H9 (cell line): ENCODE measurements around the gene CELA2B. TPM values are rescaled to one million over a fixed set of nuclear protein-coding genes. Genes with fewer than 3 reads are reported as not detected.

Source experiments
- DNase-seq: peaks from one replicate; pipeline ENCODE4 v3.0.0-alpha.2; 2017
- H2AFZ ChIP-seq: one replicate; pipeline ENCODE4 v1.6.1; 2013; ENCODE audit warnings: mild to moderate bottlenecking, low read length, control low read depth, moderate library complexity
- H2AK5ac ChIP-seq: 2 replicates; pipeline ENCODE4 v1.6.1; 2013; ENCODE audit warnings: low read length, control low read depth, mixed read lengths; ENCODE audit not compliant: insufficient read length
- H2BK120ac ChIP-seq: one replicate; pipeline ENCODE4 v1.6.1; 2013; ENCODE audit warnings: low read depth, mild to moderate bottlenecking, low read length, control low read depth, inconsistent platforms; ENCODE audit not compliant: poor library complexity, severe bottlenecking
- H2BK12ac ChIP-seq: 2 replicates; pipeline ENCODE4 v1.6.1; 2013; ENCODE audit warnings: low read length, control low read depth, mixed read lengths, low read depth; ENCODE audit not compliant: insufficient read length
- H2BK15ac ChIP-seq: 2 replicates; pipeline ENCODE4 v1.6.1; 2013; ENCODE audit warnings: low read depth, low read length, control low read depth
- H2BK20ac ChIP-seq: one replicate; pipeline ENCODE4 v1.6.1; 2013; ENCODE audit warnings: low read depth, mild to moderate bottlenecking, low read length, control low read depth, inconsistent platforms; ENCODE audit not compliant: poor library complexity, severe bottlenecking
- H2BK5ac ChIP-seq: 2 replicates; pipeline ENCODE4 v1.6.1; 2013; ENCODE audit warnings: low read length, control low read depth, mixed read lengths; ENCODE audit not compliant: insufficient read length
- H3K14ac ChIP-seq: 2 replicates; pipeline ENCODE4 v1.6.1; 2013; ENCODE audit warnings: low read length, control low read depth; ENCODE audit not compliant: insufficient read depth
- H3K18ac ChIP-seq: 2 replicates; pipeline ENCODE4 v1.6.1; 2013; ENCODE audit warnings: low read depth, mild to moderate bottlenecking, mixed read lengths, low read length, control low read depth; ENCODE audit not compliant: insufficient read length
- H3K23ac ChIP-seq: 2 replicates; pipeline ENCODE4 v1.6.1; 2013; ENCODE audit warnings: low read length, control low read depth, mixed read lengths, low read depth; ENCODE audit not compliant: insufficient read length
- H3K23me2 ChIP-seq: 2 replicates; pipeline ENCODE4 v1.6.1; 2013; ENCODE audit warnings: low read depth, mild to moderate bottlenecking, mixed read lengths, low read length, control low read depth; ENCODE audit not compliant: insufficient read length, poor library complexity, severe bottlenecking
- H3K27ac ChIP-seq: 2 replicates; pipeline ENCODE4 v1.5.1; 2013; ENCODE audit warnings: low read length, control low read depth, mixed read lengths, low read depth; ENCODE audit not compliant: insufficient read length
- H3K27me3 ChIP-seq: 2 replicates; pipeline ENCODE4 v1.6.1; 2013; ENCODE audit warnings: low read length, control low read depth, inconsistent platforms; ENCODE audit not compliant: insufficient read depth
- H3K4ac ChIP-seq: 2 replicates; pipeline ENCODE4 v1.6.1; 2013; ENCODE audit warnings: low read depth, mild to moderate bottlenecking, control low read depth, inconsistent platforms, low read length, moderate library complexity
- H3K4me1 ChIP-seq: 2 replicates; pipeline ENCODE4 v1.6.1; 2013; ENCODE audit warnings: low read length, control low read depth, inconsistent platforms; ENCODE audit not compliant: insufficient read depth
- H3K4me2 ChIP-seq: 2 replicates; pipeline ENCODE4 v1.6.1; 2013; ENCODE audit warnings: low read length, control low read depth, mixed read lengths; ENCODE audit not compliant: insufficient read length, insufficient read depth
- H3K56ac ChIP-seq: 2 replicates; pipeline ENCODE4 v1.6.1; 2013; ENCODE audit warnings: low read depth, mild to moderate bottlenecking, mixed read lengths, low read length, control low read depth; ENCODE audit not compliant: insufficient read length
- H3K79me1 ChIP-seq: 2 replicates; pipeline ENCODE4 v1.6.1; 2013; ENCODE audit warnings: low read depth, mild to moderate bottlenecking, moderate library complexity, low read length, control low read depth, inconsistent platforms; ENCODE audit not compliant: insufficient read depth, poor library complexity, severe bottlenecking
- H3K79me2 ChIP-seq: 2 replicates; pipeline ENCODE4 v1.6.1; 2013; ENCODE audit warnings: low read length, control low read depth, inconsistent platforms; ENCODE audit not compliant: insufficient read depth
- H3K9ac ChIP-seq: 2 replicates; pipeline ENCODE4 v1.6.1; 2013; ENCODE audit warnings: low read length, control low read depth, mixed read lengths; ENCODE audit not compliant: insufficient read length; ENCODE audit errors: extremely low read depth
- H3K9me3 ChIP-seq: one replicate; pipeline ENCODE4 v1.6.1; 2013; ENCODE audit warnings: low read depth, low read length, inconsistent platforms; ENCODE audit not compliant: control insufficient read depth
- H3T11ph ChIP-seq: one replicate; pipeline ENCODE4 v1.6.1; 2013; ENCODE audit warnings: mild to moderate bottlenecking, low read length, control low read depth, inconsistent platforms
- H4K20me1 ChIP-seq: one replicate; pipeline ENCODE4 v1.6.1; 2013; ENCODE audit not compliant: control insufficient read depth, insufficient read length, insufficient read depth
- H4K5ac ChIP-seq: 2 replicates; pipeline ENCODE4 v1.6.1; 2013; ENCODE audit warnings: low read depth, mild to moderate bottlenecking, mixed read lengths, low read length, control low read depth; ENCODE audit not compliant: insufficient read length
- H4K8ac ChIP-seq: replicated peaks from 2 replicates; pipeline ENCODE4 v1.6.1; 2013; ENCODE audit warnings: low read length, control low read depth, mixed read lengths, low read depth; ENCODE audit not compliant: insufficient read length
- H4K91ac ChIP-seq: 2 replicates; pipeline ENCODE4 v1.6.1; 2013; ENCODE audit warnings: low read depth, mild to moderate bottlenecking, moderate library complexity, mixed read lengths, low read length, control low read depth; ENCODE audit not compliant: insufficient read length
- H3K27ac Mint-ChIP-seq, 3 experiments: 2 replicates in 2 of 3; 3 replicates in 1 of 3; pipeline ENCODE4 v1.8.0; 2020 to 2021; ENCODE audit warnings: mixed read lengths in 3 of 3, mild to moderate bottlenecking in 1 of 3, moderate library complexity in 1 of 3
- H3K27me3 Mint-ChIP-seq: 2 replicates; pipeline ENCODE4 v1.8.0; 2021; ENCODE audit warnings: low read depth, mild to moderate bottlenecking, moderate library complexity, mixed read lengths
- H3K36me3 Mint-ChIP-seq, 3 experiments: 2 replicates in 2 of 3; 3 replicates in 1 of 3; pipeline ENCODE4 v1.8.0; 2020 to 2021; ENCODE audit warnings: low read depth in 3 of 3, mixed read lengths in 3 of 3; ENCODE audit not compliant: insufficient read depth in 1 of 3
- H3K4me1 Mint-ChIP-seq, 2 experiments: 2 replicates each; pipeline ENCODE4 v1.8.0; 2020; ENCODE audit warnings: mixed read lengths in 2 of 2
- H3K4me3 Mint-ChIP-seq, 2 experiments: 2 replicates in 1 of 2; 3 replicates in 1 of 2; pipeline ENCODE4 v1.8.0; 2020 to 2021; ENCODE audit warnings: mild to moderate bottlenecking in 2 of 2, mixed read lengths in 2 of 2, moderate library complexity in 1 of 2
- H3K9me3 Mint-ChIP-seq, 2 experiments: 2 replicates in 1 of 2; 3 replicates in 1 of 2; pipeline ENCODE4 v1.8.0; 2020; ENCODE audit warnings: mild to moderate bottlenecking in 2 of 2, mixed read lengths in 2 of 2, moderate library complexity in 1 of 2
- CTCF ChIP-seq: fragments of 200-600 bp; sonication (generic); conservative IDR thresholded peaks from 3 replicates; pipeline ENCODE4 v1.8.0; 2021; ENCODE audit warnings: antibody characterized with exemption, mild to moderate bottlenecking
- WGBS: extraction: QIAGEN DNeasy Blood & Tissue Kit; methylation state at CpG from one replicate; pipeline ENCODE4 v1.1.7; 2013; ENCODE audit warnings: missing lambda C conversion rate, low lambda C conversion rate, mixed read lengths; ENCODE audit not compliant: insufficient read length; ENCODE audit errors: extremely low coverage; 5-methylcytosine and 5-hydroxymethylcytosine counted together
- total RNA-seq: library from RNA; stranded (reverse); gene quantifications from 2 replicates; pipeline ENCODE4 v1.2.1, GENCODE V29; 2021

CELA2B gene
- total RNA-seq, 1 experiment from 2014 or later, result not detected

GRCh38 chr1:15429701-15430149 lies 46.2 kb upstream of the CELA2B start:
- H3K4me1 Mint-ChIP-seq, result peaks cover 14 to 23% of the 10 kb centered on the region in 2 experiments
- no peaks in the 10 kb centered on the region for H3K9me3 Mint-ChIP-seq
- no peaks in the 10 kb centered on the region for H3K79me1 ChIP-seq
- H3T11ph ChIP-seq, result no peak overlapping the region
- no peak overlapping the region for H4K5ac ChIP-seq
- no peaks in the 10 kb centered on the region for H3K4me1 ChIP-seq
- no peaks in the 10 kb centered on the region for H3K9me3 ChIP-seq
- no peak overlapping the region for H3K27ac ChIP-seq
- no peaks in the 10 kb centered on the region for H3K79me2 ChIP-seq
- H2BK12ac ChIP-seq, result no peak overlapping the region
- no peak overlapping the region for H2BK5ac ChIP-seq
- no peak overlapping the region for H3K18ac ChIP-seq
- TF ChIP-seq CTCF, result no peak
- no peak overlapping the region for H2AK5ac ChIP-seq
- H3K56ac ChIP-seq, result no peak overlapping the region
- no peak overlapping the region for H3K4ac ChIP-seq
- H3K23ac ChIP-seq, result no peak overlapping the region
- no peak overlapping the region for H3K4me3 Mint-ChIP-seq
- peaks cover 0 to 4% (median 3%) of the 10 kb centered on the region in 3 experiments; a peak in 4 of 7 replicates for H3K36me3 Mint-ChIP-seq
- no peak overlapping the region for H4K91ac ChIP-seq
- H3K14ac ChIP-seq, result no peak overlapping the region
- no CpG with 5 or more reads among the region's 19 CpGs for WGBS
- H3K4me2 ChIP-seq, result no peak overlapping the region
- H2BK15ac ChIP-seq, result no peak overlapping the region
- H2BK120ac ChIP-seq, result no peak overlapping the region
- no peak overlapping the region for H2BK20ac ChIP-seq
- H3K27me3 ChIP-seq, result no peaks in the 10 kb centered on the region
- no peaks in the 10 kb centered on the region for H3K27me3 Mint-ChIP-seq
- H3K23me2 ChIP-seq, result no peaks in the 10 kb centered on the region
- no peak for DNase-seq
- H2AFZ ChIP-seq, result no peak overlapping the region
- H4K8ac ChIP-seq, result no peak overlapping the region
- no peaks in the 10 kb centered on the region for H4K20me1 ChIP-seq
- H3K9ac ChIP-seq, result no peak overlapping the region
- no peak overlapping the region for H3K27ac Mint-ChIP-seq
